ENCODE results near the gene DNASE2B. TPM values are rescaled to one million over a fixed set of nuclear protein-coding genes. Genes with fewer than 3 reads are reported as not detected.

The DNASE2B gene
- total and polyA plus RNA-seq, 2 experiments from 2014 or later: not detected

GRCh38 chr1:84422909-84423308, 24.6 kb downstream of the DNASE2B start:
- H3K9me2 ChIP-seq (ENCODE audit: insufficient read depth): no peaks in the 10 kb centered on the region
- H3K4me1 Mint-ChIP-seq: no peaks in the 10 kb centered on the region
- H3K36me3 ChIP-seq (ENCODE audit: insufficient read depth): no peaks in the 10 kb centered on the region
- no peaks in the 10 kb centered on the region for H3K27me3 Mint-ChIP-seq (ENCODE audit: insufficient read depth, low read depth, poor library complexity)
- no peak overlapping the region for H3K4me3 ChIP-seq
- no peaks in the 10 kb centered on the region for H3K4me1 ChIP-seq (ENCODE audit: insufficient read depth)
- H3K27ac Mint-ChIP-seq: no peak overlapping the region
- DNase-seq (ENCODE audit: low spot score) (no peak), ATAC-seq (no peak)
- H2AFZ ChIP-seq: no peak overlapping the region
- H3K4me2 ChIP-seq: no peak overlapping the region
- no peaks in the 10 kb centered on the region for H4K20me1 ChIP-seq (replicated peaks; ENCODE audit: insufficient read depth)
- no peaks in the 10 kb centered on the region for H3K9me3 Mint-ChIP-seq
- H3K36me3 Mint-ChIP-seq (ENCODE audit: low read depth): no peaks in the 10 kb centered on the region
- no peak for TF ChIP-seq EZH2phosphoT487 (IDR thresholded peaks at IDR 0.05; ENCODE audit: unreplicated experiment)
- TF ChIP-seq REST (IDR thresholded peaks at IDR 0.05; ENCODE audit: unreplicated experiment): no peak
- no peak for TF ChIP-seq ZNF462 (CRISPR knock-in tag; IDR thresholded peaks at IDR 0.05)
- TF ChIP-seq STAT1 (IDR thresholded peaks at IDR 0.05; ENCODE audit: unreplicated experiment): no peak
- no peak for TF ChIP-seq ZNF114 (CRISPR knock-in tag; IDR thresholded peaks at IDR 0.05)
- TF ChIP-seq CREB1 (CRISPR knock-in tag; IDR thresholded peaks at IDR 0.05; ENCODE audit: low read depth): no peak
- no peaks in the 10 kb centered on the region for H3K27me3 ChIP-seq (ENCODE audit: insufficient read depth)
- no peak overlapping the region for H3K4me3 Mint-ChIP-seq
- H3F3A ChIP-seq (replicated peaks; ENCODE audit: low read depth): no peaks in the 10 kb centered on the region
- no peak overlapping the region for H3K27ac ChIP-seq (ENCODE audit: low read depth)
- H3K79me2 ChIP-seq (replicated peaks; ENCODE audit: insufficient read depth): no peaks in the 10 kb centered on the region
